Upper lobe of right lung (tissue), 1 donor: ENCODE data around the gene PCK1. TPM values are rescaled to one million over a fixed set of nuclear protein-coding genes. Genes with fewer than 3 reads are reported as not detected.

Experiments
- ATAC-seq: fragments of 200-7000 bp; cut with Tn5 transposase; one replicate; pipeline ENCODE4 v1.9.1; 2020; ENCODE audit warnings: mild to moderate bottlenecking, moderate library complexity
- DNase-seq: peaks from one replicate; pipeline ENCODE4 v3.0.0-alpha.2; 2020
- H3K27ac ChIP-seq: fragments of 200-600 bp; one replicate; pipeline ENCODE4 v1.8.0; 2022
- H3K27me3 ChIP-seq: fragments of 200-600 bp; one replicate; pipeline ENCODE4 v1.8.0; 2022; ENCODE audit warnings: mild to moderate bottlenecking
- H3K36me3 ChIP-seq: fragments of 200-600 bp; one replicate; pipeline ENCODE4 v1.8.0; 2022
- H3K4me1 ChIP-seq: fragments of 200-600 bp; one replicate; pipeline ENCODE4 v1.8.0; 2022
- H3K4me3 ChIP-seq: fragments of 200-600 bp; one replicate; pipeline ENCODE4 v1.8.0; 2022; ENCODE audit warnings: mild to moderate bottlenecking
- H3K9me3 ChIP-seq: fragments of 200-600 bp; one replicate; pipeline ENCODE4 v1.8.0; 2022
- CTCF ChIP-seq: fragments of 200-600 bp; IDR thresholded peaks from one replicate; pipeline ENCODE4 v1.8.0; 2022; ENCODE audit warnings: antibody characterized with exemption
- intact Hi-C: fragments of 100-400 bp; cut with DNase I; formaldehyde crosslinking; loops from one replicate; pipeline ENCODE4 v1.11.0; 2022
- total RNA-seq: library from RNA; stranded (reverse); fragmentation: NEBNext Ultra II Directional; extraction: Animal tissue kit (Norgen Biotek cat#: 25700); gene quantifications from one replicate; pipeline ENCODE4 v1.2.1, GENCODE V29; 2021
- donor health status: DM: no; HTN: yes; CAD: no; lungs with severe emphysema.

PCK1 gene
- total RNA-seq, 1 donor from 2014 or later = 4.7 TPM

GRCh38 chr20:57559658-57560553, 1.0 kb upstream of the PCK1 start:
- ATAC-seq (no peak), DNase-seq (no peak)
- intact Hi-C loops = no loop called here
- no peak for TF ChIP-seq CTCF
- Histone ChIP-seq H3K4me3 (no peak overlapping the region), H3K27ac (no peak overlapping the region), H3K4me1 (no peaks in the 10 kb centered on the region), H3K9me3 (no peaks in the 10 kb centered on the region), H3K36me3 (no peaks in the 10 kb centered on the region), H3K27me3 (peaks cover 18% of the 10 kb centered on the region)

GRCh38 chr20:57561356-57562279, 708 bp downstream of the PCK1 start:
- no peak for ATAC-seq
- H3K4me3 ChIP-seq = no peak overlapping the region
- no peak overlapping the region for H3K27ac ChIP-seq
- no peaks in the 10 kb centered on the region for H3K4me1 ChIP-seq
- no peaks in the 10 kb centered on the region for H3K36me3 ChIP-seq
- TF ChIP-seq CTCF = no peak
- intact Hi-C loops = no loop called here
- peaks cover 18% of the 10 kb centered on the region for H3K27me3 ChIP-seq
- DNase-seq = no peak
- H3K9me3 ChIP-seq = no peaks in the 10 kb centered on the region

GRCh38 chr20:57562541-57563465, 1.9 kb downstream of the PCK1 start:
- H3K27me3 ChIP-seq = peaks cover 13% of the 10 kb centered on the region
- H3K4me1 ChIP-seq = no peaks in the 10 kb centered on the region
- DNase-seq (no peak), ATAC-seq (no peak)
- no peak for TF ChIP-seq CTCF
- no peaks in the 10 kb centered on the region for H3K36me3 ChIP-seq
- no peaks in the 10 kb centered on the region for H3K9me3 ChIP-seq
- no peak overlapping the region for H3K27ac ChIP-seq
- intact Hi-C loops = no loop called here
- H3K4me3 ChIP-seq = no peak overlapping the region

- DNase-seq = no peak
- Histone ChIP-seq H3K27ac (no peak overlapping the region), H3K36me3 (no peaks in the 10 kb centered on the region), H3K9me3 (no peaks in the 10 kb centered on the region), H3K4me3 (no peak overlapping the region), H3K4me1 (no peaks in the 10 kb centered on the region), H3K27me3 (peaks cover 10% of the 10 kb centered on the region)
- no peak for TF ChIP-seq CTCF
- ATAC-seq = no peak
- intact Hi-C loops = no loop called here
Observed at GRCh38 chr20:57563522-57563921, 2.6 kb downstream of the PCK1 start.

DNA sequence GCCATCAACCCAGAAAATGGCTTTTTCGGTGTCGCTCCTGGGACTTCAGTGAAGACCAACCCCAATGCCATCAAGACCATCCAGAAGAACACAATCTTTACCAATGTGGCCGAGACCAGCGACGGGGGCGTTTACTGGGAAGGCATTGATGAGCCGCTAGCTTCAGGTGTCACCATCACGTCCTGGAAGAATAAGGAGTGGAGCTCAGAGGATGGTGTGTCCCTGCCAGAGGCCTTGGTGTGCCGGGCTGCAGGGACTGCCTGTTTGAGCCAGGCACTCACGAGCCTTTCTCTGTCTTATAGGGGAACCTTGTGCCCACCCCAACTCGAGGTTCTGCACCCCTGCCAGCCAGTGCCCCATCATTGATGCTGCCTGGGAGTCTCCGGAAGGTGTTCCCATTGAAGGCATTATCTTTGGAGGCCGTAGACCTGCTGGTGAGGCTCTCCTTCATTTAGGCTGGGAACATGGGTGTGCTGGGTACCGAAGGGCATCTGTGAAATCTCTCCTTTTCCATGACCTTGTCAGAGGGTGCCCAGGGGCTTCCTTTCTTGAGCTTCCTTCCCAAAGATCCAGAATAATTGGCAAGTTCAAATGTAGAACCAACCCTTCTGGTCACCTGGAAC, 3.4 kb downstream of the PCK1 start:
- no peaks in the 10 kb centered on the region for H3K4me1 ChIP-seq
- intact Hi-C loops = no loop called here
- H3K27me3 ChIP-seq = peaks cover 8% of the 10 kb centered on the region
- H3K27ac ChIP-seq = no peak overlapping the region
- DNase-seq (no peak), ATAC-seq (no peak)
- no peak overlapping the region for H3K4me3 ChIP-seq
- TF ChIP-seq CTCF = no peak
- H3K36me3 ChIP-seq = no peaks in the 10 kb centered on the region
- H3K9me3 ChIP-seq = no peaks in the 10 kb centered on the region
